Stimulated activated CD8-positive, alpha-beta memory T cell treated with anti-CD3 and anti-CD28 coated beads, Interleukin-12 subunit alpha, Interleukin-12 subunit beta, amount 100 ng/mL, for 24 hours (primary cell): ENCODE measurements around the gene PPM1D.
"Not testable (repeated sequence)": the region's sequence is repeated elsewhere in the genome, so short reads cannot be mapped to it uniquely, and the experiment has no call there.

Experiments used
- DNase-seq: peaks from one replicate; pipeline ENCODE4 v3.0.0-alpha.2; 2020; ENCODE audit errors: extremely low read depth

The PPM1D gene

GRCh38 chr17:60599620-60600489 is at the start of gene PPM1D:
PPM1D (plus strand) TSS chr17:60600193; CDS start chr17:60600415, 222 bp downstream.
- DNase-seq, result peak; percentile 98

GRCh38 chr17:60552255-60552654 is 47.7 kb upstream of the PPM1D start:
- DNase-seq, result not testable (repeated sequence)

GRCh38 chr17:60554377-60554788 is 45.6 kb upstream of the PPM1D start:
- DNase-seq, result no peak

GRCh38 chr17:60555786-60556185 is 44.2 kb upstream of the PPM1D start:
- no peak for DNase-seq

- no peak for DNase-seq
Observed at GRCh38 chr17:60557805-60558204, 42.2 kb upstream of the PPM1D start.

GRCh38 chr17:60559659-60559994 is 40.4 kb upstream of the PPM1D start:
- DNase-seq, result no peak

GRCh38 chr17:60559995-60560859 is 39.8 kb upstream of the PPM1D start:
- DNase-seq, result no peak

- DNase-seq, result no peak
Observed at GRCh38 chr17:60560860-60561257, 39.1 kb upstream of the PPM1D start.

- no peak for DNase-seq
Observed at GRCh38 chr17:60562421-60562820, 37.6 kb upstream of the PPM1D start.

- no peak for DNase-seq
Observed at GRCh38 chr17:60563743-60564142, 36.2 kb upstream of the PPM1D start.

GRCh38 chr17:60565233-60565632 is 34.8 kb upstream of the PPM1D start:
- DNase-seq, result no peak

- DNase-seq, result no peak
Observed at GRCh38 chr17:60573236-60574051, 26.5 kb upstream of the PPM1D start.

GRCh38 chr17:60577147-60577915 is 22.7 kb upstream of the PPM1D start:
- DNase-seq, result no peak

GRCh38 chr17:60579090-60579489 is 20.9 kb upstream of the PPM1D start:
- no peak for DNase-seq

GRCh38 chr17:60579551-60579950 is 20.4 kb upstream of the PPM1D start:
- no peak for DNase-seq

GRCh38 chr17:60583008-60583407 is 17.0 kb upstream of the PPM1D start:
- DNase-seq, result no peak

- DNase-seq, result no peak
Observed at GRCh38 chr17:60585887-60586286, 14.1 kb upstream of the PPM1D start.

- no peak for DNase-seq
Observed at GRCh38 chr17:60586288-60586974, 13.6 kb upstream of the PPM1D start.

- no peak for DNase-seq
Observed at GRCh38 chr17:60590070-60590469, 9.9 kb upstream of the PPM1D start.

- no peak for DNase-seq
Observed at GRCh38 chr17:60592750-60593149, 7.2 kb upstream of the PPM1D start.
